Kidney (tissue), 14 donors: ENCODE data around the gene PDGFRB. TPM values are rescaled to one million over a fixed set of nuclear protein-coding genes. Genes with fewer than 3 reads are reported as not detected.

Experiments
- DNase-seq, 5 donors: peaks; one replicate each; pipeline ENCODE4 v3.0.0-alpha.2; 2013 to 2020
- FAIRE-seq: peaks from 2 replicates; lab custom pipeline; 2012; peaks lifted over from hg19 to GRCh38; lab: Jason Lieb, UNC
- H3K27ac ChIP-seq, 2 donors: one replicate each; pipeline ENCODE4 v1.7.0; 2013; ENCODE audit warnings: low read depth in 2 of 2, low read length in 2 of 2, inconsistent platforms in 1 of 2
- H3K27me3 ChIP-seq: one replicate; pipeline ENCODE4 v1.7.1; 2013; ENCODE audit warnings: low read length, inconsistent platforms; ENCODE audit not compliant: control insufficient read depth, insufficient read depth
- H3K36me3 ChIP-seq, 3 donors: one replicate each; pipeline versions ENCODE4 v1.7.0 to v1.7.1; 2013; ENCODE audit warnings: low read length in 3 of 3, control low read depth in 1 of 3, inconsistent platforms in 1 of 3; ENCODE audit not compliant: insufficient read depth in 3 of 3, control insufficient read depth in 2 of 3
- H3K4me1 ChIP-seq, 3 donors: one replicate each; pipeline versions ENCODE4 v1.7.0 to v1.7.1; 2013; ENCODE audit warnings: low read length in 3 of 3, inconsistent platforms in 1 of 3, low read depth in 1 of 3; ENCODE audit not compliant: control insufficient read depth in 2 of 3, insufficient read depth in 2 of 3
- H3K4me3 ChIP-seq, 3 donors: one replicate each; pipeline versions ENCODE4 v1.7.0 to v1.8.1; 2013; ENCODE audit warnings: low read length in 3 of 3, control low read depth in 1 of 3, inconsistent platforms in 1 of 3
- H3K9ac ChIP-seq, 3 donors: one replicate each; pipeline versions ENCODE4 v1.7.0 to v1.7.1; 2013; ENCODE audit warnings: low read length in 3 of 3, control low read depth in 1 of 3, inconsistent platforms in 1 of 3
- H3K9me3 ChIP-seq, 3 donors: one replicate each; pipeline versions ENCODE4 v1.7.0 to v1.7.1; 2013; ENCODE audit warnings: low read length in 3 of 3, control low read depth in 1 of 3, inconsistent platforms in 1 of 3; ENCODE audit not compliant: control insufficient read depth in 2 of 3, insufficient read depth in 1 of 3
- CTCF ChIP-seq: IDR thresholded peaks from 3 replicates; pipeline ENCODE4 v1.5.1; 2012; ENCODE audit warnings: mild to moderate bottlenecking, moderate library complexity, borderline replicate concordance; ENCODE audit not compliant: insufficient read depth; ENCODE audit errors: extremely low read depth
- intact Hi-C: fragments of 100-400 bp; cut with DNase I; formaldehyde crosslinking; loops from one replicate; pipeline ENCODE4 v1.11.1; 2022
- polyA plus RNA-seq: library from polyadenylated mRNA; stranded (reverse); fragments of 350-450 nt; fragmentation: Illumina TruSeq; extraction: RNeasy Lipid Tissue Mini Kit (QIAGEN cat#74804); gene quantifications from one replicate; pipeline ENCODE4 v1.2.3, GENCODE V29; 2014; ENCODE audit warnings: low read depth, low replicate concordance; ENCODE audit not compliant: insufficient read depth
- total RNA-seq: library from RNA; stranded (reverse); fragmentation: NEBNext Ultra II Directional; extraction: Animal tissue kit (Norgen Biotek cat#: 25700); gene quantifications from one replicate; pipeline ENCODE4 v1.2.1, GENCODE V29; 2021
- donor health status: control.
- donor health status: control.
- donor health status: control.
- donor health status: control.
- donor health status: control.
- donor health status: DM: yes; HTN: yes; CAD: no.
- donor health status: Normal renal cell carcinoma (clear cell type).

PDGFRB gene
- total and polyA plus RNA-seq, 2 donors from 2014 or later, result 50.4 to 104 TPM

- TF ChIP-seq CTCF, result no peak
- Histone ChIP-seq H3K9me3 (no peaks in the 10 kb centered on the region), H3K4me3 (no peak overlapping the region)
Observed at GRCh38 chr5:150064681-150065220, 90.9 kb downstream of the PDGFRB start.

More at GRCh38 chr5:150064681-150065220, 90.9 kb downstream of the PDGFRB start:
- H3K27me3 ChIP-seq, result no peaks in the 10 kb centered on the region
- no peak for DNase-seq
- no peak overlapping the region for H3K9ac ChIP-seq
- intact Hi-C loops, result no loop called here
- peaks cover 0 to 2% (median 0%) of the 10 kb centered on the region in 3 donors for H3K4me1 ChIP-seq
- FAIRE-seq, result no peak
- no peaks in the 10 kb centered on the region for H3K36me3 ChIP-seq
- H3K27ac ChIP-seq, result no peak overlapping the region

Other genes with a start within 250 kb of the PDGFRB start
- gene PDE6A, start 211.1 kb downstream of the PDGFRB start, total RNA-seq, result 0.03 TPM
- not detected for gene PDE6A, start 211.1 kb downstream of the PDGFRB start, polyA plus RNA-seq
- gene SLC26A2, start 195.1 kb downstream of the PDGFRB start, total RNA-seq, result 18.4 TPM
- 2.2 TPM for gene SLC26A2, start 195.1 kb downstream of the PDGFRB start, polyA plus RNA-seq
- gene TIGD6, start 155.2 kb downstream of the PDGFRB start, total RNA-seq, result 6.0 TPM
- 7.0 TPM for gene TIGD6, start 155.2 kb downstream of the PDGFRB start, polyA plus RNA-seq
- 29.3 TPM for gene HMGXB3, start 155.1 kb downstream of the PDGFRB start, total RNA-seq
- gene HMGXB3, start 155.1 kb downstream of the PDGFRB start, polyA plus RNA-seq, result 9.5 TPM
- 55.8 TPM for gene CSF1R, start 69.3 kb downstream of the PDGFRB start, total RNA-seq
- gene CSF1R, start 69.3 kb downstream of the PDGFRB start, polyA plus RNA-seq, result 7.5 TPM
- not detected for gene CDX1, start 10.9 kb upstream of the PDGFRB start, total RNA-seq
- 0.39 TPM for gene CDX1, start 10.9 kb upstream of the PDGFRB start, polyA plus RNA-seq
- gene SLC6A7, start 34.2 kb upstream of the PDGFRB start, total RNA-seq, result not detected
- not detected for gene SLC6A7, start 34.2 kb upstream of the PDGFRB start, polyA plus RNA-seq
- gene CAMK2A, start 133.9 kb upstream of the PDGFRB start, total RNA-seq, result 0.28 TPM
- 0.90 TPM for gene CAMK2A, start 133.9 kb upstream of the PDGFRB start, polyA plus RNA-seq
- gene ARSI, start 147.1 kb upstream of the PDGFRB start, total RNA-seq, result 0.57 TPM
- gene ARSI, start 147.1 kb upstream of the PDGFRB start, polyA plus RNA-seq, result 1.1 TPM
- 23.5 TPM for gene TCOF1, start 201.9 kb upstream of the PDGFRB start, total RNA-seq
- gene TCOF1, start 201.9 kb upstream of the PDGFRB start, polyA plus RNA-seq, result 12.2 TPM